ENCODE data around the gene ANKLE2.

- TF ChIP-seq POLR2A (IDR thresholded peaks at IDR 0.05; ENCODE audit: low read length) (no peak), GATA1 (IDR thresholded peaks at IDR 0.05; ENCODE audit: low read depth, low read length) (no peak)
Observed at GRCh38 chr12:132765361-132765760, 3.7 kb upstream of the ANKLE2 start.

Measured in erythroblast (primary cell).